ENCODE measurements around the gene MRPS18C.

Gene MRPS18C

GRCh38 chr4:83455281-83456183 lies at the start of gene MRPS18C, which contains the start of gene HELQ:
TSS of gene MRPS18C (plus strand) at chr4:83456058. CDS start at chr4:83456078, 20 bp downstream.
TSS of gene HELQ (minus strand) at chr4:83455823. CDS start at chr4:83455693, 130 bp downstream.
- Histone ChIP-seq H3K36me3 (ENCODE audit: control insufficient read depth, insufficient read depth, low read length) (no peaks in the 10 kb centered on the region; the same call in 1 of the 2 replicates), H3K27me3 (ENCODE audit: control insufficient read depth, insufficient read depth, low read length) (no peaks in the 10 kb centered on the region), H3K4me3 (ENCODE audit: low read length) (peak within 1 kb of the TSS; percentile 95), H3K27ac (ENCODE audit: low read length) (no peak within 1 kb of the TSS), H3K4me1 (ENCODE audit: control insufficient read depth, insufficient read depth, low read length) (no peaks in the 10 kb centered on the region), H3K9me3 (ENCODE audit: control insufficient read depth, insufficient read depth, low read length) (no peaks in the 10 kb centered on the region)
- WGBS (ENCODE audit: insufficient coverage, insufficient read length) = no CpG with 5 or more reads among the region's 58 CpGs
- peak; percentile 98 for DNase-seq (ENCODE audit: low read depth, low spot score)

DNA sequence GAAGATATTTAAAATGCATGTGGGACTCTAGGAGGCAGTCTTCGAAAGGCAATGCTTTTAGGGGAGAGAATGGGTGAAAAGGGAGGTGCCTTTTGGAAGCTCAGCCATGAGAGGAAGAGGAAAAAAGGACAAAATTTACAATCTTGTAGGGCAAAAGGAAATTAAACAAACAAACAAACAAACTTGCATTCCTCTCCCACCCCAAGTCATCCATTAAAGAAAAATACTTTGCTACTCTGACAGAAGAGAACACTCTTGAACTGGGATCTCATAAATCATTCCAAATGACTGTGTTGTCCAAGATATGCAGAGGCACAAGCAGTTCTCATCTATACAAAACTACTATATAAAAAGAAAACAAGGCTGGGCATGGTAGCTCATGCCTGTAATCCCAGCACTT lies 47.0 kb upstream of the MRPS18C start:
- H3K27ac ChIP-seq (ENCODE audit: low read length) = no peak overlapping the region

DNA sequence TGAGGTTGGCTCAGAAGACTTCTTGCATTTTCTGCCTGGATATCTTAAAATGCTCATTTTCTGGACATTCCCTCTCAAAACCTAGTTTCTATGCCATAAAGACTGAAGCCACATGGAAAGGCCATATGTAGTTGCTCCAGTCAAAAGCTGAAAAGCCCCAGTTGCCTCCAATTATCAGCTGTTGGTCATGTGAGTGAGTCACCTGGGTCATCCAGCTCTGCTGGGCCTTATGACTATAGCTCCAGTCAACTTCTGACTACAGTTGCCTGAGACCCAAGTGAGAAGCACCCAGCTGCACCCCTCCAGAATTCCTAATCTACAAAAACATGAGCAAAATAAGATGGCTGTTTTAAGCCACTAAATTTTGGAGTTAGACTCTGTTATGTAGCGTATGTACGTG lies 42.2 kb upstream of the MRPS18C start:
- DNase-seq (ENCODE audit: low read depth, low spot score) = no peak
- WGBS (ENCODE audit: insufficient coverage, insufficient read length) = no CpG with 5 or more reads among the region's 2 CpGs
- Histone ChIP-seq H3K4me1 (ENCODE audit: control insufficient read depth, insufficient read depth, low read length) (no peaks in the 10 kb centered on the region), H3K36me3 (ENCODE audit: control insufficient read depth, insufficient read depth, low read length) (no peaks in the 10 kb centered on the region), H3K27ac (ENCODE audit: low read length) (no peak overlapping the region), H3K27me3 (ENCODE audit: control insufficient read depth, insufficient read depth, low read length) (no peaks in the 10 kb centered on the region), H3K4me3 (ENCODE audit: low read length) (no peak overlapping the region), H3K9me3 (ENCODE audit: control insufficient read depth, insufficient read depth, low read length) (no peaks in the 10 kb centered on the region)

More for the DNA sequence above, 47.0 kb upstream of the MRPS18C start:
- H3K36me3 ChIP-seq (ENCODE audit: control insufficient read depth, insufficient read depth, low read length) = no peaks in the 10 kb centered on the region
- no peaks in the 10 kb centered on the region for H3K9me3 ChIP-seq (ENCODE audit: control insufficient read depth, insufficient read depth, low read length)
- WGBS (ENCODE audit: insufficient coverage, insufficient read length) = no CpG with 5 or more reads among the region's 1 CpG
- H3K4me1 ChIP-seq (ENCODE audit: control insufficient read depth, insufficient read depth, low read length) = no peaks in the 10 kb centered on the region
- no peak for DNase-seq (ENCODE audit: low read depth, low spot score)
- H3K27me3 ChIP-seq (ENCODE audit: control insufficient read depth, insufficient read depth, low read length) = no peaks in the 10 kb centered on the region
- H3K4me3 ChIP-seq (ENCODE audit: low read length) = no peak overlapping the region

GRCh38 chr4:83417566-83417965 lies 38.3 kb upstream of the MRPS18C start:
- no peak overlapping the region for H3K4me3 ChIP-seq (ENCODE audit: low read length)
- WGBS (ENCODE audit: insufficient coverage, insufficient read length) = no CpG with 5 or more reads among the region's 4 CpGs

DNA sequence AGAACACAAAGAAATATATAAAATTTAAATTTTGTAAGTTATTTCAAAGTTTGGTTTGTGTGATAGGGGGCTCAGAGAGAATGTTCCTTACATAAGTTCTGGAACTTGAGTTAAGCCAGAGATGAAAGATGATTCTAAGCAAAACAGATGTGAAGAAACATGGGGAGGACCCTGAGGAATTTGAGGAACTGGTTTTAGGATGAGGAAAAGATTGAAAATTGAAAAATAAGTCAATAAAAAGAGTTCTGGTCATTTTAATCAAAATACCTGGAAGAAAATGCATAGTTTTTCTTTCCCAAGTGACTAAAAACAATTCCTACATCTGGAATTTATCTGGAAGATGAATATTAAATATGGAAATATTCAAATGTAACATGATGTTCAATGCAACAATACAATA lies 37.6 kb upstream of the MRPS18C start:
- Histone ChIP-seq H3K4me1 (ENCODE audit: control insufficient read depth, insufficient read depth, low read length) (no peaks in the 10 kb centered on the region), H3K9me3 (ENCODE audit: control insufficient read depth, insufficient read depth, low read length) (no peaks in the 10 kb centered on the region), H3K4me3 (ENCODE audit: low read length) (no peak overlapping the region), H3K27me3 (ENCODE audit: control insufficient read depth, insufficient read depth, low read length) (no peaks in the 10 kb centered on the region), H3K27ac (ENCODE audit: low read length) (no peak overlapping the region), H3K36me3 (ENCODE audit: control insufficient read depth, insufficient read depth, low read length) (no peaks in the 10 kb centered on the region)
- no peak for DNase-seq (ENCODE audit: low read depth, low spot score)

More at GRCh38 chr4:83417566-83417965, 38.3 kb upstream of the MRPS18C start:
- H3K27me3 ChIP-seq (ENCODE audit: control insufficient read depth, insufficient read depth, low read length) = no peaks in the 10 kb centered on the region
- DNase-seq (ENCODE audit: low read depth, low spot score) = no peak
- H3K9me3 ChIP-seq (ENCODE audit: control insufficient read depth, insufficient read depth, low read length) = no peaks in the 10 kb centered on the region
- no peaks in the 10 kb centered on the region for H3K36me3 ChIP-seq (ENCODE audit: control insufficient read depth, insufficient read depth, low read length)
- no peak overlapping the region for H3K27ac ChIP-seq (ENCODE audit: low read length)
- H3K4me1 ChIP-seq (ENCODE audit: control insufficient read depth, insufficient read depth, low read length) = no peaks in the 10 kb centered on the region

GRCh38 chr4:83431200-83431599 lies 24.7 kb upstream of the MRPS18C start:
- Histone ChIP-seq H3K9me3 (ENCODE audit: control insufficient read depth, insufficient read depth, low read length) (no peaks in the 10 kb centered on the region), H3K27me3 (ENCODE audit: control insufficient read depth, insufficient read depth, low read length) (no peaks in the 10 kb centered on the region), H3K36me3 (ENCODE audit: control insufficient read depth, insufficient read depth, low read length) (no peaks in the 10 kb centered on the region), H3K4me3 (ENCODE audit: low read length) (no peak overlapping the region), H3K27ac (ENCODE audit: low read length) (no peak overlapping the region), H3K4me1 (ENCODE audit: control insufficient read depth, insufficient read depth, low read length) (no peaks in the 10 kb centered on the region)
- no peak for DNase-seq (ENCODE audit: low read depth, low spot score)
- no CpG with 5 or more reads among the region's 1 CpG for WGBS (ENCODE audit: insufficient coverage, insufficient read length)

GRCh38 chr4:83436680-83437079 lies 19.2 kb upstream of the MRPS18C start:
- no peaks in the 10 kb centered on the region for H3K9me3 ChIP-seq (ENCODE audit: control insufficient read depth, insufficient read depth, low read length)
- no peak for DNase-seq (ENCODE audit: low read depth, low spot score)
- H3K27me3 ChIP-seq (ENCODE audit: control insufficient read depth, insufficient read depth, low read length) = no peaks in the 10 kb centered on the region
- no peaks in the 10 kb centered on the region for H3K4me1 ChIP-seq (ENCODE audit: control insufficient read depth, insufficient read depth, low read length)
- WGBS (ENCODE audit: insufficient coverage, insufficient read length) = no CpG with 5 or more reads among the region's 4 CpGs
- no peak overlapping the region for H3K4me3 ChIP-seq (ENCODE audit: low read length)
- H3K36me3 ChIP-seq (ENCODE audit: control insufficient read depth, insufficient read depth, low read length) = no peaks in the 10 kb centered on the region
- H3K27ac ChIP-seq (ENCODE audit: low read length) = no peak overlapping the region

GRCh38 chr4:83438719-83439118 lies 17.1 kb upstream of the MRPS18C start:
- Histone ChIP-seq H3K4me3 (ENCODE audit: low read length) (no peak overlapping the region), H3K4me1 (ENCODE audit: control insufficient read depth, insufficient read depth, low read length) (no peaks in the 10 kb centered on the region), H3K27me3 (ENCODE audit: control insufficient read depth, insufficient read depth, low read length) (no peaks in the 10 kb centered on the region), H3K9me3 (ENCODE audit: control insufficient read depth, insufficient read depth, low read length) (no peaks in the 10 kb centered on the region), H3K36me3 (ENCODE audit: control insufficient read depth, insufficient read depth, low read length) (no peaks in the 10 kb centered on the region), H3K27ac (ENCODE audit: low read length) (no peak overlapping the region)
- no peak for DNase-seq (ENCODE audit: low read depth, low spot score)

- H3K36me3 ChIP-seq (ENCODE audit: control insufficient read depth, insufficient read depth, low read length) = no peaks in the 10 kb centered on the region
- WGBS (ENCODE audit: insufficient coverage, insufficient read length) = no CpG with 5 or more reads among the region's 1 CpG
Measured at GRCh38 chr4:83440148-83440814, 15.6 kb upstream of the MRPS18C start.

DNA sequence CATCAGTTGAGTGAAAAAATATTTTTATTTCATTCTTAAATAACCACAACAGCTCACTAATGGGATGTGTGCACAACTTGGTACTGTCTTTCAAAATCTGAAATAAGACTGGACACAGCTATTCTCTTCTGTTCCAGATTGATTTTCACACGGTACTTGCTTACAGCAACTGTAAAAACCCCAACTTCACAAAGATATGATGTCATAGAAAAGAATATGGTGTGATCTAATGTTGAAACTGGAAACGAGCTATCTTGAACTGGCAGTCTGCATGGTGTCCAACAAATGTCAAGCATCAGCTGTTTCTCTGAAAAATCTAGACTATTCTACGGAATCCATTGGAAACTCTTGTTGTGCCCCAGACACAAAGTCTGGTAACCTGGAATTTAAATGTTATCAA lies 15.0 kb upstream of the MRPS18C start:
- Histone ChIP-seq H3K9me3 (ENCODE audit: control insufficient read depth, insufficient read depth, low read length) (no peaks in the 10 kb centered on the region), H3K4me3 (ENCODE audit: low read length) (no peak overlapping the region), H3K27ac (ENCODE audit: low read length) (no peak overlapping the region), H3K36me3 (ENCODE audit: control insufficient read depth, insufficient read depth, low read length) (no peaks in the 10 kb centered on the region), H3K27me3 (ENCODE audit: control insufficient read depth, insufficient read depth, low read length) (no peaks in the 10 kb centered on the region), H3K4me1 (ENCODE audit: control insufficient read depth, insufficient read depth, low read length) (no peaks in the 10 kb centered on the region)
- WGBS (ENCODE audit: insufficient coverage, insufficient read length) = no CpG with 5 or more reads among the region's 3 CpGs
- no peak for DNase-seq (ENCODE audit: low read depth, low spot score)

More at GRCh38 chr4:83440148-83440814, 15.6 kb upstream of the MRPS18C start:
- Histone ChIP-seq H3K9me3 (ENCODE audit: control insufficient read depth, insufficient read depth, low read length) (no peaks in the 10 kb centered on the region), H3K4me1 (ENCODE audit: control insufficient read depth, insufficient read depth, low read length) (no peaks in the 10 kb centered on the region), H3K27me3 (ENCODE audit: control insufficient read depth, insufficient read depth, low read length) (no peaks in the 10 kb centered on the region), H3K27ac (ENCODE audit: low read length) (no peak overlapping the region), H3K4me3 (ENCODE audit: low read length) (no peak overlapping the region)
- no peak for DNase-seq (ENCODE audit: low read depth, low spot score)
